ENCODE measurements around the gene SPG7. TPM values are rescaled to one million over a fixed set of nuclear protein-coding genes. Genes with fewer than 3 reads are reported as not detected.

The SPG7 gene
- total RNA-seq, 1 experiment from 2014 or later: 119 TPM

DNA sequence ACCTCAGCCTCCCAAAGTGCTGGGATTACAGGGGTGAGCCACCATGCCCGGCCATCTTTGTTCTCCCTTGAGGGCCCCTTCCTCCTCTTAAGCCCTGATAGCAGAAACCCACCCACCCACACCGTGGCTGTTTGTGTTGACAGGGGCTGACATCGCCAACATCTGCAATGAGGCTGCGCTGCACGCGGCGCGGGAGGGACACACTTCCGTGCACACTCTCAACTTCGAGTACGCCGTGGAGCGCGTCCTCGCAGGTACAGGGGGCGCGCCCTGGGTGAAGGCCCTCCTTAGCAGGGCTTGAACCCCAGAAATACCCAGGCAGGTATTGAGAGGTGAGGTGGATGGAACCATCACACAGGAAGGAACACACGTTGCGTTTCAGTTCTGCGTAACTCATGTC lies 39.7 kb downstream of the SPG7 start:
- no peak overlapping the region for H3K23ac ChIP-seq (ENCODE audit: insufficient read length, low read depth, low read length)
- H3K9me3 ChIP-seq (ENCODE audit: control insufficient read depth, low read depth, low read length): no peaks in the 10 kb centered on the region
- Mint-ChIP-seq H3K4me1 (no peaks in the 10 kb centered on the region), H3K4me3 (no peak overlapping the region), H3K36me3 (ENCODE audit: insufficient read depth in 1 of 3, low read depth in 3 of 3) (peaks cover 18 to 80% (median 80%) of the 10 kb centered on the region in 3 experiments; a peak in 6 of 7 replicates), H3K27me3 (ENCODE audit: low read depth) (no peaks in the 10 kb centered on the region), H3K27ac (no peak overlapping the region), H3K9me3 (no peaks in the 10 kb centered on the region; a peak in 1 of 5 replicates)
- H2BK5ac ChIP-seq (ENCODE audit: insufficient read length, low read length): no peak overlapping the region
- no peak overlapping the region for H2BK15ac ChIP-seq (ENCODE audit: low read depth, low read length)
- H2BK120ac ChIP-seq (ENCODE audit: low read depth, low read length, poor library complexity, severe bottlenecking): no peak overlapping the region
- no peak overlapping the region for H4K5ac ChIP-seq (ENCODE audit: insufficient read length, low read depth, low read length)
- no peaks in the 10 kb centered on the region for H3K4me1 ChIP-seq (ENCODE audit: insufficient read depth, low read length)
- no peak overlapping the region for H2BK20ac ChIP-seq (ENCODE audit: low read depth, low read length, poor library complexity, severe bottlenecking)
- H2AFZ ChIP-seq (ENCODE audit: low read length): no peak overlapping the region
- no peak for DNase-seq
- no peaks in the 10 kb centered on the region for H4K20me1 ChIP-seq (ENCODE audit: control insufficient read depth, insufficient read depth, insufficient read length)
- no peak overlapping the region for H3T11ph ChIP-seq (ENCODE audit: low read length)
- no peaks in the 10 kb centered on the region for H3K27me3 ChIP-seq (ENCODE audit: insufficient read depth, low read length)
- TF ChIP-seq, protein P1, sequence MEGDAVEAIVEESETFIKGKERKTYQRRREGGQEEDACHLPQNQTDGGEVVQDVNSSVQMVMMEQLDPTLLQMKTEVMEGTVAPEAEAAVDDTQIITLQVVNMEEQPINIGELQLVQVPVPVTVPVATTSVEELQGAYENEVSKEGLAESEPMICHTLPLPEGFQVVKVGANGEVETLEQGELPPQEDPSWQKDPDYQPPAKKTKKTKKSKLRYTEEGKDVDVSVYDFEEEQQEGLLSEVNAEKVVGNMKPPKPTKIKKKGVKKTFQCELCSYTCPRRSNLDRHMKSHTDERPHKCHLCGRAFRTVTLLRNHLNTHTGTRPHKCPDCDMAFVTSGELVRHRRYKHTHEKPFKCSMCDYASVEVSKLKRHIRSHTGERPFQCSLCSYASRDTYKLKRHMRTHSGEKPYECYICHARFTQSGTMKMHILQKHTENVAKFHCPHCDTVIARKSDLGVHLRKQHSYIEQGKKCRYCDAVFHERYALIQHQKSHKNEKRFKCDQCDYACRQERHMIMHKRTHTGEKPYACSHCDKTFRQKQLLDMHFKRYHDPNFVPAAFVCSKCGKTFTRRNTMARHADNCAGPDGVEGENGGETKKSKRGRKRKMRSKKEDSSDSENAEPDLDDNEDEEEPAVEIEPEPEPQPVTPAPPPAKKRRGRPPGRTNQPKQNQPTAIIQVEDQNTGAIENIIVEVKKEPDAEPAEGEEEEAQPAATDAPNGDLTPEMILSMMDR (conservative IDR thresholded peaks at IDR 0.05): no peak
- H3K79me1 ChIP-seq (ENCODE audit: insufficient read depth, low read depth, low read length, poor library complexity, severe bottlenecking): no peaks in the 10 kb centered on the region
- H4K8ac ChIP-seq (replicated peaks; ENCODE audit: insufficient read length, low read depth, low read length): no peak overlapping the region
- H3K18ac ChIP-seq (ENCODE audit: insufficient read length, low read depth, low read length): no peak overlapping the region
- H3K9ac ChIP-seq (ENCODE audit: extremely low read depth, insufficient read length, low read length): no peak overlapping the region
- H2AK5ac ChIP-seq (ENCODE audit: insufficient read length, low read length): no peak overlapping the region
- no CpG with 5 or more reads among the region's 20 CpGs for WGBS (ENCODE audit: extremely low coverage, insufficient read length, low lambda C conversion rate)
- H3K23me2 ChIP-seq (ENCODE audit: insufficient read length, low read depth, low read length, poor library complexity, severe bottlenecking): no peaks in the 10 kb centered on the region
- no peak overlapping the region for H3K4me2 ChIP-seq (ENCODE audit: insufficient read depth, insufficient read length, low read length)
- H3K14ac ChIP-seq (ENCODE audit: insufficient read depth, low read length): no peak overlapping the region
- no peak overlapping the region for H3K56ac ChIP-seq (ENCODE audit: insufficient read length, low read depth, low read length)
- no peak overlapping the region for H3K4ac ChIP-seq (ENCODE audit: low read depth, low read length)
- no peak overlapping the region for H3K27ac ChIP-seq (ENCODE audit: insufficient read length, low read depth, low read length)
- H2BK12ac ChIP-seq (ENCODE audit: insufficient read length, low read depth, low read length): no peak overlapping the region
- no peak overlapping the region for H4K91ac ChIP-seq (ENCODE audit: insufficient read length, low read depth, low read length)
- H3K79me2 ChIP-seq (ENCODE audit: insufficient read depth, low read length): no peaks in the 10 kb centered on the region
